GM18498 (cell line): ENCODE data around the gene PPP1R12B.
"Not testable (repeated sequence)": the region's sequence is repeated elsewhere in the genome, so short reads cannot be mapped to it uniquely, and the experiment has no call there.

Source experiments
- ATAC-seq: cut with Tn5 transposase; IDR thresholded peaks from one replicate; pipeline ENCODE4 v1.9.1; 2021; ENCODE audit warnings: mild to moderate bottlenecking, moderate library complexity; ENCODE audit not compliant: unreplicated experiment

The PPP1R12B gene

DNA sequence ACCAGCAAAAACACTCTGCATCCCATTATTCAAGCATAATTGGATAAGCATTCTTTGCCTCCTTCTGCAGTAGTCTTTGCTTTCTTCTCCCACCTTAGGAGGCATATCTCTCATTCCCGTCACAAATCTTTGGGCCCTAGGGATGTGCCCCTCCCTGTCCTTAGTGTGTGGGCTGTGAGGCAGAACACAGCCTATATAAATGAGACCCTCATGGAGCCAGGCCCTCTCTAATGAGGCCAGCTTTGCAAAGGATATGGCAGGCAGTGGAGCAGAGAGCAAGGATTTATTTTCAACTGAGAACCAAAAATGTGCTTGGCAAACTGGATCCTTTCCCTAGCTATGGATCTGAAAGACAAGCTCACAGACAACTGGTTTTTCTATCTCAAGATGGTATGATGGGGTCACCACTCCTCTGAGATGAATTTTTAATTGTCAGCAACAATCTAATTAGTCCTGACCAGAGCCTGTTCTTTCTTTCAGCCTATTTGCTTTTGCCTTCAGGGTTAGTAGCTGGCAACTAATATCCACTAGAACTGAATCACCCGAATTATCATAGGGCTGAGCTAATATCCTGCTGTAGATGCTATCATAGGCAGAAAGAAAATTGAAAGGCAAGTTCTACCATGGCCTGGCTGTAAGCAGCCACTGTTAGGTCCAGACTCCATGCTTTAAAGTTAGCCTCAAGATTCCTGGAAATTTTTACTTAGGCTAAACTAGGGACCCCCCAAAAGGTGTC, 227.6 kb downstream of the PPP1R12B start:
- no peak for ATAC-seq

DNA sequence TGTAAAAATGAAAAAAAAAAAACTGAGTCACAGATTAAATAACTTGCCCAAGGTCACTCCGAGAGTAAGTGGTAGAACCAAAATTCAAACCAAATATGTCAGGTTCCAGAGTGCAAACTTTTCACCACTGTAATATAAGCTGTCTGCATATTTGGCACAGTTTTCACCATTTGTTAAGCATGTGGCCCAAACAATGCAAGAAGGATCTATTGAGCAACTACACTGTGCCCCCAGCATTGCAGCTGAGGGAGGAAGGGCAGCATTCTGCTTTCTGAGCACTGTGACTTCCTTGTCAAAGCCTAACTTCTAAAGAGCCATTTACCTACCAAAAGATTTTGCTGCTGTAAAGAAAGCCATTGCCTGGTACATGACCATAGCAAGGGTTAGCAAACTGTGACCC, 228.3 kb downstream of the PPP1R12B start:
- ATAC-seq, result no peak

DNA sequence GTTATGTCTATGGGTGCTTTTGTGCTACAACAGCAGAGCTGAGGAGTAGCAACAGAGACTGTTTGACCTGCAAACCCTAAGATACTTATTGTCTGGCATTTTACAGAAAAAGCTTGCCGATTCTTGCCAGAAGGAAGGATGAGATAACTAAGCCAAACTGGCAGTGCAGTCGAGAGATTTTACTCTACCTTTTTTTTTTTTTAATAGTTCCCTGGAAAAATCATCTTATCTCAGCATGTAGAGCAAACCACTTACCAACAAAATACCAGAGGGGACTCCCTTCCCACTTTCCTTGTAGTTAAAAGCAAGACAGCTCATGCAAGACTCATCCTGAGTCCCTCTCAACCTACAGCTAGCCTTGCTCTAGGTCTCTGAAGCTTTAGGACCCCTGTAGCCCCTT, 228.9 kb downstream of the PPP1R12B start:
- no peak for ATAC-seq

DNA sequence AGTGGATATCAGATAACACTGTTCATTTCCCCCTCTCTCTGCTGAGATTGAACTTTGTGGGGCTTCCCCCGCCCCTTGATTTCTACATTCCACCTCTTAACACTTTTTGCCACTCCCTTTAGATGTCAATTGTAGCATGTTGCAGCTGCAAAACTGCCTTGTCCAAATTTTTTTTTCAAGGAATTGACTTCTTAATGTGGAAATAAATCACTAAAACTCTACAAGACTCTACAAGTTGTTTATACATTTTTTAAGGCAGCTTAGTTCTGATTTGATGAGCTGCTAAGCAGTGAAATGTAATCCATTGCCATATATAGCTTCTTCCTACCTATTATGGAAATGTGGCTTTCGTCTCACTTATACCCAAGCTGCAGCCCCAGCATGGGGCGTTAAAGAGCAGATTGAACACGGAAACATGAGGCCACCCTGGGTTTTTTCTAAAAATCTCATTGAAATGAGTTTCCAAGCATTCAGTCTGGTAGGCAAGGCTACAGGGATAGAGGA, 229.6 kb downstream of the PPP1R12B start:
- ATAC-seq, result no peak

GRCh38 chr1:202578565-202578964, 230.1 kb downstream of the PPP1R12B start:
- ATAC-seq, result no peak

- ATAC-seq, result no peak
These were observed 231.3 kb downstream of the PPP1R12B start for GRCh38 chr1:202579806-202580205.

DNA sequence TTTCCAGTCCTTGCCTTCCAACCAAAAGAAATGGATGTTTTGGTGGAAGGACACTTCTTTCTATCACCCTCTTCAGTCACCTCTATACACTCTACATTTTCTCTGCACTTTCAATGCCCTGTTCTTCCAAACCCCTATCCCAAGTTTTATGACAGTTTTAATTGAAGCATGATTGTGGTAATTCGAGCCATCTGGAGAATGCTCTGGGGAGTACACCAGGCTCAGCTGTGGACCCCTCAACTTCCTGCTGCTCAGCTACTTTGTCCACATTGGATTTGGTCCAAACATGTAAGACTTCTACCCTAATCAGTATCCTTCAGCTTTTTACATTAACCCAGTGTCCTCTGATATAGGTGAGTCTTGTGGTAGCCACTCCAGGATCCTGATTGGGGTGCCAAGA, 232.1 kb downstream of the PPP1R12B start:
- ATAC-seq, result no peak

- ATAC-seq, result not testable (repeated sequence)
These were observed 233.9 kb downstream of the PPP1R12B start for GRCh38 chr1:202582350-202582749.

GRCh38 chr1:202584707-202585589, 236.4 kb downstream of the PPP1R12B start:
- ATAC-seq, result no peak

DNA sequence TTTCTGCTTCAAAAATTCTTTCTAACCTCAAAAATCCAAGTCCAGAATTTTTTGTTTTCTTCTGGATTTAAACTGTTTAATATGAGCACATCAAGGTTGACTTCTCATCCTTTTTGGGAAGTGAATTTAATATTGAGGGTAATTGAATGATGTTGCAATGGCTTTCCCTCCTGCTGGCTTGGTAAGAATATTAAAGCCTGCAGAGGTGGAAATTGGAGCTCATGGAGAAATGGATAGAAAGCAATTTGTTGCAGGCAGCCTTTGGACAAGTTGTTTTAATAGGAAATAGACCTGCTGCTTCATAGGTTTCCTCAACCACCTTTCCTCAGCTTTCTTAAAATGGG, 237.1 kb downstream of the PPP1R12B start:
- ATAC-seq, result no peak

DNA sequence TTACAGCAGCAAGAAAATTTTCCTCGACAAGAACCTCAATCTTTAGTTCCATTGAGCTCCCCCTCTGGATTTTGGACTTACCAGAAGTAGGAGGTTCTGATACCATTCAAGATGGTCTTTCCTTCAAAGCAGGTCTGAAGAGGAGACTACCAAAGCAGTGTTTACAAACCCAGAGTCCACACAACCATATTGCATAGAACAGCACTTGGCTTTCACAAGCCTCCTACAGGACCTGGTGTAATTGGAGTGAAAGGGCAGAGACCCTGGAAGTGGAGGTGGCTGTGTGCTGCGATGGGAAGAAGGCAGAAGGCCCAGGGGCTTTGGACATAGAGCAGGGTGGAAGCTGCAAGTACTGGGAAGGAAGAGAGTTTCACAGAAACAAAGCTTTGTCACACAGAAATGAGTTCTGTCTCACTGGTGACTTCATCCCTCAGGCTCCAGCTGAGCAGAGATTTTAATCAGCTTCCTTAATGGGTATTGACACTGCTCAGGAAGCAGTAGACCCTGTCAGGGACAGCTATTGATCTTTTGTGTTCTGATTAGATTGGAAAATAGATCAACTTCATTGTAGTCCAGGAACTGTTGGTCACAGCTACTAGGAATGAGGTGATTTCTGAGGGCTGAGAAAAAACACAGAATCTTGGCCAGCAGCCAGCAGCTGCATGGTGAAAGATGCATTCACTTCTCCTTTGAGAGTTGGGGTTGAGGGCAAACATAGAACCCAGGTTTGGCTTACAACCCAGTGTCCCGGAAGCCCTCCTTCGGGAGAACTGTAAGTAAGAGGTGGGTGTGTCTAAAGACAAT, 237.7 kb downstream of the PPP1R12B start:
- no peak for ATAC-seq

DNA sequence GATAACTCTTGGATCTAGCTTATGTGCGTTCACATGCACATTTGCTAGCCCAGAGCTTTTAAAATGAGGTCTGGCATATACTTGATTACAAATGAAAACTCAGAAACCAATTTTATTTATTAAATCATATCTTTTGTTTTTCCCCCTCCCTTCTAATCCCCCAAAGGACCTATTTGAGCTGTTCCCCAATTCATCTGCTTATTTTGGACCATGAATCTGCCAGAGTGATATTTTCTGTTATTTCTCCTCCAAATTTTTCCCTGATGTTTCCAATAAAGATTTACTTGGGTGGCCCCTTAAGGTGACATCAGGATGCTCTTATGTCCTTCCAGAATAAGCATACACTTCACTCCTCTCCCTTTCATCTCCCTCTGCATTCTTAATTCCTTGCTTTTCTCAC, 238.4 kb downstream of the PPP1R12B start:
- no peak for ATAC-seq

- no peak for ATAC-seq
These were observed 239.5 kb downstream of the PPP1R12B start for GRCh38 chr1:202587859-202588485.

DNA sequence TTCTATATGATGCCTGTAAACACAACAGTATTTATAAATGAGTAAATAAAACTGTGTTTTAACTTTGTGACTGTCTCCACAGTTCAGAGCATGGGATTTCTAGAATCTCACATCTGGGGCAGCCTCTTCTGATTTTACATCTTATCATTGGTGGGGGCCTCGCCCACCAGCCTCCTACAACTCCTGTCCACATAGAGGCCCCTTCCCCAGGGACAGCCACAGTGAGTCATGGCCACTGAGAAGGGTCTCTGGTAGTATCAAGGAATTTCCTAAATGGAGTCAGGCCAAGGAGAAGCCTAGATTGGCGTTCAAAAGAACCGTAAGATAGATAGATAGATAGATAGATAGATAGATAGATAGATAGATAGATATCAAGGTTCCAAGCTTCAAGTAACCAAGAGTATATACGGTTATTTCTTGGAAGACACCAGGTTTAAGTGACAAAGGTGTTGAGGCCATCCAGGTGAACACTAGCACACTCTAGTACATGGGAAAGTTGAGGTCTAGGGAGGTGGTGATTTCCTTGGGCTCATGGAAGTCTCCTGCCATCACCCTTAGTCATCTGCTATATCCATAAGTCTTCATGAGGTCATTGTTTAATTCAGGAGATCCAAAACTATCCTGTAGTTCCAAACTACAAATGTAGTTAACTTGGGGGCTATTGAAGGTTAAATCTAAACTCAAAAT, 240.1 kb downstream of the PPP1R12B start:
- ATAC-seq, result no peak

GRCh38 chr1:202589190-202589930, 240.9 kb downstream of the PPP1R12B start:
- no peak for ATAC-seq

GRCh38 chr1:202590126-202590525, 241.6 kb downstream of the PPP1R12B start:
- no peak for ATAC-seq

DNA sequence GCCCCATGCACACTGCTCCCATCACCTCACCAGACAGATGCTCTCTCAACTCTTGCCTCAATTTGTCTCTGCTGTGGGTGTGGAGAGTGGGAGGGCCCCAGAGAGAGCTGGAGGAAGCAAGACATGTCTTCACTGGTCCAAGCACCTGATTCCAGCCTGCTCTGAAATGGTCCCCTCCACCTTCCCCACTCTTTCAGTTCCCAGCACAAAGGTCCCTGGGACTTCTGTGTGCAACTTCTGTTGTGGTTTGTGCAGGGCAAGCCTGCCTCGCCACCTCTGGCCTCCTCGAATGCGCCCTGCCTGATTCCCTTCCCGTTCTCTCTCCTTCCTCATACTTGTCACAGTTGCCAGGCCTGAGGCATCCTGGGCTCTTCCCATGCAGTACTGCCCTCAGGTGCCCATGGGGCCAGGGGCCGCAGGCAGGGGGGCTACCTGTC, 242.5 kb downstream of the PPP1R12B start:
- ATAC-seq, result no peak

GRCh38 chr1:202591515-202591914, 243.0 kb downstream of the PPP1R12B start:
- ATAC-seq, result no peak

GRCh38 chr1:202592146-202592545, 243.6 kb downstream of the PPP1R12B start:
- no peak for ATAC-seq
